Kidney epithelial cell (primary cell): Measurements from ENCODE around the gene KCNH6. TPM values are rescaled to one million over a fixed set of nuclear protein-coding genes. Genes with fewer than 3 reads are reported as not detected.

Experiments used
- DNase-seq: peaks from one replicate; pipeline ENCODE4 v3.0.0-alpha.2; 2010; ENCODE audit warnings: low read depth
- H3K27me3 ChIP-seq: 2 replicates; pipeline ENCODE4 v1.6.0; 2011; ENCODE audit warnings: low read length; ENCODE audit not compliant: control insufficient read depth, insufficient read depth
- H3K36me3 ChIP-seq: 2 replicates; pipeline ENCODE4 v1.5.1; 2011; ENCODE audit warnings: low read length; ENCODE audit not compliant: control insufficient read depth, insufficient read depth
- H3K4me3 ChIP-seq: 2 replicates; pipeline ENCODE4 v1.5.1; 2011; ENCODE audit warnings: low read depth, mild to moderate bottlenecking, control low read depth, low read length
- total RNA-seq: library from RNA; depleted of rRNA; stranded (reverse); fragments of >200 nt; gene quantifications from 2 replicates; pipeline ENCODE4 v1.2.3, GENCODE V29; 2015
- TF ChIP-seq, protein P1 (sequence below): IDR thresholded peaks from 2 replicates; pipeline ENCODE4 v1.5.1; 2011; ENCODE audit warnings: mild to moderate bottlenecking, moderate library complexity, low read length, control low read depth, inconsistent platforms; ENCODE audit not compliant: insufficient read depth, poor library complexity, severe bottlenecking

The KCNH6 gene
- total RNA-seq, 1 donor from 2014 or later: 0.21 TPM

DNA sequence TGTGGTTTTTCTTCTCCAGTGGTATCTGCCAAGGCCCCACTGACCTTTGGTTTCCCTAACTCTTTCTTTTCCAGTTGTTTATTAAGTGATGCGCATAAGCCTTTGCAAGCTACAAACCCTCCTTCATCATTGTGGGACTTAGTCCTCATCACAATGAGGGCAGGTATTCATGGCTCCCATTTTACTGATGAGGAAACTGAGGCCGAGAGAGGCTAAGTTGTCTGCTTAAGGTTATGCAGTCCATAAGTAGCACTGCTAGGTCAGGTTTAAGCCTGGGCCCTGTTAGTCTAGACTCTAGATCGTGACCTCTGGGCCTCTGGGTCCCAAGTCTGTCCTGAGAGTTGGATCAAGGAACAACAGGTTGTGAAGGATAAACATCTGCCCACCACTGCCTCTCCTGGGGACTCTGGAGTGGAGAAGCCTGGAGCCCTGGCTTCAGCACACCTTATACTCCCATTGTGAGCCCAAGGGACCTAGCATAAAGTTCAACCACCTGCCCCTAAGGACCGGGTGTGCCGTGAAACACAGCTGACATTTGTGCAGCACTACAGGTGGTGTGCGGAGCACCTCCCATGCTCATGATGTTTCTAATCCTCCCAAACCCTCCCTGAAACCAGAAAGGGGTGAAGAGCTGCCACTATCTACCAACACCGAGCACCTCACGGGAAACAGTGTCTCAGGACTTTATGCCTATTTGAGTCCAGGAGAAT, 5.2 kb upstream of the KCNH6 start:
- Histone ChIP-seq H3K36me3 (no peaks in the 10 kb centered on the region), H3K4me3 (no peak overlapping the region), H3K27me3 (no peaks in the 10 kb centered on the region)
- TF ChIP-seq, protein P1, sequence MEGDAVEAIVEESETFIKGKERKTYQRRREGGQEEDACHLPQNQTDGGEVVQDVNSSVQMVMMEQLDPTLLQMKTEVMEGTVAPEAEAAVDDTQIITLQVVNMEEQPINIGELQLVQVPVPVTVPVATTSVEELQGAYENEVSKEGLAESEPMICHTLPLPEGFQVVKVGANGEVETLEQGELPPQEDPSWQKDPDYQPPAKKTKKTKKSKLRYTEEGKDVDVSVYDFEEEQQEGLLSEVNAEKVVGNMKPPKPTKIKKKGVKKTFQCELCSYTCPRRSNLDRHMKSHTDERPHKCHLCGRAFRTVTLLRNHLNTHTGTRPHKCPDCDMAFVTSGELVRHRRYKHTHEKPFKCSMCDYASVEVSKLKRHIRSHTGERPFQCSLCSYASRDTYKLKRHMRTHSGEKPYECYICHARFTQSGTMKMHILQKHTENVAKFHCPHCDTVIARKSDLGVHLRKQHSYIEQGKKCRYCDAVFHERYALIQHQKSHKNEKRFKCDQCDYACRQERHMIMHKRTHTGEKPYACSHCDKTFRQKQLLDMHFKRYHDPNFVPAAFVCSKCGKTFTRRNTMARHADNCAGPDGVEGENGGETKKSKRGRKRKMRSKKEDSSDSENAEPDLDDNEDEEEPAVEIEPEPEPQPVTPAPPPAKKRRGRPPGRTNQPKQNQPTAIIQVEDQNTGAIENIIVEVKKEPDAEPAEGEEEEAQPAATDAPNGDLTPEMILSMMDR: no peak
- DNase-seq: no peak

DNA sequence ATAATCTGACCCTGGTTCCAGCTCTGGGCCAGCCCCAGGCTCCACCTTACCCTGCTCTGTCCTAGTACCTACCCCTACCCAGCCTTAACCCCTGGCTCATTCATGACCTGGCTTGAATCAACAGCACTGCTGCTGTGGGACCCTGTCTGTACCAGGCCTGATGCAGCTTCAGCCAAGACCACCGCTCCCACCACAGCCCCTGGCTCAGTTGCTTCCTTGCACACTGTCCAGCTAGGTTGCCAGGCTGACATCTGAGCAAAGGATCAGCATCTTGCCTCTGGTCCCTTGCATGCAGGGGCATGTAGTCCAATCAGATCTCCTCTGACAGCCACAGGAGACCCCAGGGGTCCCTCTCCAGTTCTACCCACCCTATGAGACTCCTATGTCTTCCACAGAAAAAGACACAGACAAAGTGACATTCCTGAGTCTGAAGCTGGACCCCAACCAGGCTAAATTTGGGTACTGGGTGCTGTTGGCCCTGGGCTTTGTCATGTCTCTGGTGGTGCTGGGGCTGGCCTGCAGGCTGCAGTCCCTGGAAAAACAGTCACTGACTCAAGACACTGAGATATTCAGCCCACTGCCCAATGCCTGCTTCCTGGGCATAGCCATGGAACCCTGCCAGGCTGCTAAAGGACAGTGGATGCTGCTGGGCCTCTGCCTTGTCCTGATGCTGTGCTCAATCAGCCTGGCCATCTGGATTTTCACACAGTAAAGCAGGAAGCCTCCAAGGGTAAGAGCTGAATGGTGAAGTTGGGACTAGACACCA, 3.9 kb upstream of the KCNH6 start:
- DNase-seq: no peak
- Histone ChIP-seq H3K36me3 (no peaks in the 10 kb centered on the region), H3K4me3 (no peak overlapping the region), H3K27me3 (peaks cover 10% of the 10 kb centered on the region)
- TF ChIP-seq, protein P1: no peak

DNA sequence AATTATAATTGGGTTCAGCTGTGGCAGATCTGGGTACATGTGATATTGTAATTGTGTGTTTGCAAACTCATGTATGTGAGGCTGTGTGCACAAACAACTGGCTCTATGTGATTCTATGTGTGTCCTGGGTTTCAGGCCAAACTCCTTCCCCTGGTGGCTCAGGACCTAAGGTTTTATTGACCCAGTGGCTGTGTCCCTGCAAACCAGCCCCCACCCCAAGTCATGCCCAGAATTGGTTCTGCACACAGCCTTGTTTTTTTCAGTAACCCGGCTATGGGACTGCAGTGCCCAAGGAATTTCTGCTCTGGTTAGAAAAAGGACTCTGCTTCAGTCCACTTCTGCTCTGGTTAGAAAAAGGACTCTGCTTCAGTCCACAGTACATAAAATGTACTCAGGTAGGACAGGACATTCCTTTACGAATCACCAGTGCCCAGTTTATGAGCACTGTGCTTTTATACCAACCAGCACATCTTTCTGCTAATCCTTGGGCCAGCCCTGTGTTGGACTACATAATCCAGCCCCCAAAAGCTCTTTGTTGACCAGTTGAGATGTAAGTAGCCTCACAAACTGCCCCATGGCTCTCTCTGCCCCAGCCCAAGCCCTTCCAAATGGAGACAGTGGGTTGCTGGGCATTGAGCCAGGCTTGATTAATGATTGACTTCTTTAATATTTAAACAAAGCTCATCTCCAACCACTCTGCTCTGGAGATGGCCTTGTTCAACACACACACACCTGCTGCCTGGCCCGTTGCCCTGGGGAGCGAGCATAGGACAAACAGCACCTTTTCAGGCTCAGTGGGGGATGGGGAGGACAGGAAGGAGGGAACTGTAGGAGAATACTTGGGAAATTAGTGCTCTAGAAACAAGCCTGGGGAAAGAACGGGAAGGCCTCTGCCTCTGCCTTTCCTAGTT, 2.9 kb upstream of the KCNH6 start:
- peak; percentile 37 for DNase-seq
- H3K27me3 ChIP-seq: peaks cover 12% of the 10 kb centered on the region
- TF ChIP-seq, protein P1: no peak
- H3K4me3 ChIP-seq: no peak overlapping the region
- no peaks in the 10 kb centered on the region for H3K36me3 ChIP-seq

DNA sequence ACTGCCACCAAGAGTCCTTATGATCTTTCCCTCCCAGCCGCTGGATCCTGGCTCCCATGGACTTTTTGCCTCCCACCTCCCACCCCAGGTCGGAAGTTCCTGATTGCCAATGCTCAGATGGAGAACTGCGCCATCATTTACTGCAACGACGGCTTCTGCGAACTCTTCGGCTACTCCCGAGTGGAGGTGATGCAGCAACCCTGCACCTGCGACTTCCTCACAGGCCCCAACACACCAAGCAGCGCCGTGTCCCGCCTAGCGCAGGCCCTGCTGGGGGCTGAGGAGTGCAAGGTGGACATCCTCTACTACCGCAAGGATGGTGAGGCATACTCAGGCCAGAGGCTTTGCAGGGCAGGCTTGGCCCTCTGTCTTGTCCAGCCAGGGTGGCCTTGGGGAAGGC, 893 bp downstream of the KCNH6 start:
- TF ChIP-seq, protein P1: no peak
- no peak overlapping the region for H3K4me3 ChIP-seq
- H3K27me3 ChIP-seq: peaks cover 31% of the 10 kb centered on the region
- DNase-seq: no peak
- no peaks in the 10 kb centered on the region for H3K36me3 ChIP-seq

DNA sequence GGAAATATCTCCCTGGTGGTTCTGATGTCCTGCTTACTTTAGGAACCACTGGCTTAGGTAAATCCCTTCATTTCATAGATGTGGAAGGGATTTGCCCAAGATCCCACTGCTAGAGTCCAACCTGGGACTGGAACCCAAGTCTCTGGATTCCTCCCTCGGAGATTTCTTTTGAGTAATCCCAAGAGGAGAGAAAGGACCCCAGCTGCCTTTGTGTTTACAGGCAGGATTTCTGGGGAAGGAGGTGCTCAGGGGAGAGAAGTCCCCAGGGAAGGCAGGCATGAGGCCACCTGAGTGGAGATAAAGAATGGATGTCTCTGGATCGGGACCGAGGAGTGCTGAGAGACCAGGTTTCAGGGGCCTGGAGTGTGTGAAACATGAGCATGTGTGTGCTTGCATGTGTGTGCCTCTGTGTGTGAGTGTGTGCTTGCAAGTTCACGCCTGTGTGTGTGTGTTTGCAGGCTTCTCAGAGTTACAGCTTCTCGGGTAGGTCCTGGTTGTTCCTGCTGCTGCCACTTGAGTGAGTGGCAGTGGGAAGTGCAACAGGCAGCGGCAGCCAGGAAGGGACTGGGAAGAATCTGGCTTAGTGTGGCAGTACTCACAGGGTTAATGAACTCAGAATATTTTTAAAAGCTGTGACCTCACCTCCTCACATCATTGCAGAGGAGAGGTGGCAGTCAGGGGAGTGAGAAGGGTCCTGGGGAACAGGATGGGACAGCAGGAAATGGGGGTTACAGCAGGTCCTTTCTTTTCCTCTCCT, 2.2 kb downstream of the KCNH6 start:
- H3K4me3 ChIP-seq: no peak overlapping the region
- TF ChIP-seq, protein P1: no peak
- no peaks in the 10 kb centered on the region for H3K36me3 ChIP-seq
- H3K27me3 ChIP-seq: peaks cover 31% of the 10 kb centered on the region
- DNase-seq: no peak
